OCI-LY1 (cell line): Measurements from ENCODE around the gene SPAG6.

ENCODE experiments used
- H2AFZ ChIP-seq: fragments of 200-600 bp; sonication (generic), shearing (Covaris generic); 2 replicates; pipeline ENCODE4 v1.6.0; 2014; ENCODE audit warnings: antibody characterized with exemption, mild to moderate bottlenecking, low read length
- H3F3A ChIP-seq: fragments of 200-600 bp; sonication (generic), shearing (Covaris generic); 2 replicates; pipeline ENCODE4 v1.6.0; 2014; ENCODE audit warnings: mild to moderate bottlenecking, antibody characterized with exemption, low read length, moderate library complexity; ENCODE audit not compliant: insufficient read depth
- H3K27ac ChIP-seq: fragments of 200-600 bp; sonication (generic); 2 replicates; pipeline ENCODE4 v1.5.1; 2014; ENCODE audit warnings: low read length, mixed run types, mild to moderate bottlenecking, low read depth; ENCODE audit not compliant: poor library complexity, severe bottlenecking
- H3K27me3 ChIP-seq: fragments of 200-600 bp; sonication (generic); 2 replicates; pipeline ENCODE4 v1.6.0; 2014; ENCODE audit warnings: antibody characterized with exemption, mild to moderate bottlenecking, low read length, moderate library complexity; ENCODE audit not compliant: insufficient read depth
- H3K36me3 ChIP-seq: fragments of 200-600 bp; sonication (generic); 2 replicates; pipeline ENCODE4 v1.6.1; 2014; ENCODE audit warnings: mild to moderate bottlenecking, antibody characterized with exemption, low read length, moderate library complexity, mixed read lengths; ENCODE audit not compliant: insufficient read depth
- H3K4me1 ChIP-seq: fragments of 200-600 bp; sonication (generic); 2 replicates; pipeline ENCODE4 v1.5.1; 2014; ENCODE audit warnings: mild to moderate bottlenecking, low read length, moderate library complexity; ENCODE audit not compliant: insufficient read depth, severe bottlenecking
- H3K4me2 ChIP-seq: fragments of 200-600 bp; sonication (generic), shearing (Covaris generic); 2 replicates; pipeline ENCODE4 v1.6.1; 2014; ENCODE audit warnings: low read length
- H3K4me3 ChIP-seq: fragments of 200-600 bp; sonication (generic); 2 replicates; pipeline ENCODE4 v1.5.1; 2014; ENCODE audit warnings: low read length, low read depth, mild to moderate bottlenecking, mixed read lengths; ENCODE audit not compliant: poor library complexity, severe bottlenecking
- H3K79me2 ChIP-seq: fragments of 200-600 bp; shearing (Covaris generic); 2 replicates; pipeline ENCODE4 v1.6.1; 2016; ENCODE audit warnings: mixed run types, low read length, mixed read lengths; ENCODE audit not compliant: insufficient read depth
- H3K9ac ChIP-seq: fragments of 200-600 bp; sonication (generic), shearing (Covaris generic); 2 replicates; pipeline ENCODE4 v1.6.1; 2014; ENCODE audit warnings: mild to moderate bottlenecking, low read length, mixed read lengths
- H3K9me2 ChIP-seq: fragments of 200-600 bp; sonication (generic), shearing (Covaris generic); 2 replicates; pipeline ENCODE4 v1.6.1; 2014; ENCODE audit warnings: low read depth, mild to moderate bottlenecking, low read length, mixed read lengths
- H3K9me3 ChIP-seq: fragments of 200-600 bp; shearing (Covaris generic); 2 replicates; pipeline ENCODE4 v1.6.1; 2014; ENCODE audit warnings: low read length, mixed read lengths
- H4K20me1 ChIP-seq: fragments of 200-600 bp; sonication (generic), shearing (Covaris generic); 2 replicates; pipeline ENCODE4 v1.6.0; 2016; ENCODE audit warnings: mild to moderate bottlenecking, low read length; ENCODE audit not compliant: insufficient read depth
- CTCF ChIP-seq: fragments of 200-600 bp; sonication (generic), shearing (Covaris generic); IDR thresholded peaks from 2 replicates; pipeline ENCODE4 v1.5.1; 2017; ENCODE audit warnings: mild to moderate bottlenecking, antibody characterized with exemption, low read length, moderate library complexity, mixed read lengths
- EZH2 ChIP-seq: fragments of 200-600 bp; sonication (generic), shearing (Covaris generic); IDR thresholded peaks from 2 replicates; pipeline ENCODE4 v1.8.0; 2017; ENCODE audit warnings: borderline replicate concordance, mixed run types, mild to moderate bottlenecking, antibody characterized with exemption, low read length, moderate library complexity, mixed read lengths

The SPAG6 gene

DNA sequence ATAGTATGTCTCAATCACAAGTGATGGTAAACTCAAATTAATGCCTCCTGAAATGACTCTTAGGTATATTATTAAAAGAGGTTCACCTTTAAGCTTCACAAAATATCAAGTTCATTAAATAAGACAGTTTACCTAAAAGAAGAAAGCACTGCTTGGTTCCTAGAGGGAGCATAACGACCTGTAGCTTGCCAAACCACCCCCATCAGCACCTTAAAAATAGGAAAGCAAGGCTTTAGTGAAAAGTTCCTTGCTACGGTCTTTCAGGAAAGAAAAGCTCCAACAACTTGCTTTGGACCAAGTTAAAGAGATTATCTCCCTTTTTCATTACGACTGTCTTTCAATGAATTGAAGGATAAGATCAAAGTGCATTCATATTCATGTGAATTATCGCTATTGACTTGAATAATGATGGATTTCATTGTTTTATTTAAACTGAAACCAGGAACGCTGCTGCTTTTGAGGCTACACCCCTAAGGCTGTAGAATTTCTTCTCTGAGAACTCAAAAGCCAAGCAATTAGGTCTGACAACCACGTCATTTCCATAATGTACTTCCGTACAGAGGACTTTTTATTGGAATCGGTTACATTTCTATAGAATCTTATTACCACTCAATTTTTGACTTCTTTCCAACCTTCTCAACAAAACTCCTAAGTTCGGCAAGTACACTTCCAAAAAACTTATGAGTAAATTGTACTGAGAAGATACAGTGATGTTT lies 7.0 kb upstream of the SPAG6 start:
- no peak overlapping the region for H3K4me2 ChIP-seq
- H3K27me3 ChIP-seq = peaks cover 6% of the 10 kb centered on the region
- no peaks in the 10 kb centered on the region for H3K9me2 ChIP-seq
- no peak overlapping the region for H2AFZ ChIP-seq
- no peak overlapping the region for H3K4me3 ChIP-seq
- peaks cover 26% of the 10 kb centered on the region for H3K4me1 ChIP-seq
- no peaks in the 10 kb centered on the region for H3K36me3 ChIP-seq
- no peaks in the 10 kb centered on the region for H4K20me1 ChIP-seq
- H3F3A ChIP-seq = no peaks in the 10 kb centered on the region; the same call in 1 of the 2 replicates
- no peaks in the 10 kb centered on the region for H3K9me3 ChIP-seq
- no peaks in the 10 kb centered on the region for H3K79me2 ChIP-seq
- H3K27ac ChIP-seq = no peak overlapping the region
- no peak overlapping the region for H3K9ac ChIP-seq
- TF ChIP-seq EZH2 (no peak), CTCF (no peak)

DNA sequence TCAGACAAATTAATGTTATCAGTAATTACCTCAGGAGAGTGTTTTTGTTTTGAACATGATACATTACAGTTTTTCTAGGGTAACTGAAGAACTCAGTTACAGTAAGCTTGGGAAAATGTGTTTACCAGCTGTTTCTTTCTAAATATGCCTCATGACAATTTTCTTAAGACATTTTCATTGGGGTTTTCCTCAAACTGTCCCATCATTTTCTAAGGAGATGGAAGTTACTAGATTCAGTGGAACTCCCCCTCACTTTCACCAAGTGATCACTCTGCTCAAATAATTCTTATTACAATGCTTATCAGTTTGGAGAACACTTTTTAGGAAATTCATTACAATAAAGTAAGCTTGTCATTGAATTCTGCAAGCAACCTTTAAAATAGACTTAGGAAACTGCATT lies 6.4 kb upstream of the SPAG6 start:
- no peaks in the 10 kb centered on the region for H3K79me2 ChIP-seq
- H4K20me1 ChIP-seq = no peaks in the 10 kb centered on the region
- H3K9ac ChIP-seq = no peak overlapping the region
- H3K9me3 ChIP-seq = no peaks in the 10 kb centered on the region
- H3K27me3 ChIP-seq = peaks cover 6% of the 10 kb centered on the region
- H3K4me2 ChIP-seq = no peak overlapping the region
- peaks cover 26% of the 10 kb centered on the region for H3K4me1 ChIP-seq
- H3K36me3 ChIP-seq = no peaks in the 10 kb centered on the region
- no peaks in the 10 kb centered on the region; the same call in 1 of the 2 replicates for H3F3A ChIP-seq
- H3K27ac ChIP-seq = no peak overlapping the region
- H2AFZ ChIP-seq = no peak overlapping the region
- H3K9me2 ChIP-seq = no peaks in the 10 kb centered on the region
- TF ChIP-seq CTCF (no peak), EZH2 (no peak)
- no peak overlapping the region for H3K4me3 ChIP-seq

DNA sequence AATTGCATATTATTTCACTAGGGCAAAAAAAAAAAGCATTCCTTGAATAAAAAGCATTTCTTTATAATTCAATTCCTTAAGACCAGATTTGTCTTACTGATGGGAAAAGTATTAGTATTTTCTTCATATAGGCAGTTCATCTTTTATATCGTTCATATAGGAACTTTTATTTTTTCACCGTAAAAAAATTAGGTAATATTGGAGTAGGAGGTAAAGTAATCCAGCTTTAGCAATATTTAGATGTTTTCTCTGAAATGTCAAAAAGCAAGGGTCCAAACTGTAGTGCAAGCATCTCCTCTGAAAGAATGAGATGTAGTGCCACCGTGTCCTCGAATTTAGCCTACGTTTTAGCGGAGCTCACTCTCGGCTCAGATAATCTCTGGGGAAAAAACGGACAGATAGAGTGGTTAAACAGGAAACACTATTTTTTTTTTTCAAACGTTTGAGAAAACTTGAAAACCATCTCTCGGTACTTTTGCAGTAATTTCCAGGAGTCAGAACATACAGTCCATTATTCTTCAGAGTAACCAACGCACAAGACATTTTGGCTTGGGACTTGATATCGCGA lies 5.5 kb upstream of the SPAG6 start:
- Histone ChIP-seq H2AFZ (peak overlapping the region; percentile 45; the same call in 1 of the 2 replicates), H3K9me2 (no peaks in the 10 kb centered on the region), H3K4me1 (peaks cover 26% of the 10 kb centered on the region), H3K27ac (no peak overlapping the region), H3K4me2 (peak overlapping the region; percentile 88), H3K36me3 (no peaks in the 10 kb centered on the region), H3F3A (no peaks in the 10 kb centered on the region; the same call in 1 of the 2 replicates), H4K20me1 (no peaks in the 10 kb centered on the region), H3K79me2 (no peaks in the 10 kb centered on the region), H3K9ac (peak overlapping the region; percentile 85), H3K27me3 (peaks cover 6% of the 10 kb centered on the region), H3K4me3 (peak overlapping the region; percentile 88), H3K9me3 (no peaks in the 10 kb centered on the region)
- TF ChIP-seq CTCF = no peak
- no peak for TF ChIP-seq EZH2
